Neural cell (in vitro differentiated cells): ENCODE measurements around the gene MAGI2. TPM values are rescaled to one million over a fixed set of nuclear protein-coding genes. Genes with fewer than 3 reads are reported as not detected.

Source experiments
- H2AFZ ChIP-seq: fragments of 200-600, 300-800 bp; sonication (generic), shearing (Covaris generic); 2 replicates; pipeline ENCODE4 v1.6.0; 2014; ENCODE audit warnings: low read depth, mild to moderate bottlenecking, antibody characterized with exemption, low read length, moderate library complexity
- H3F3A ChIP-seq: fragments of 200-600 bp; shearing (Covaris generic); 2 replicates; pipeline ENCODE4 v1.6.1; 2016; ENCODE audit warnings: mild to moderate bottlenecking, moderate library complexity, mixed read lengths, antibody characterized with exemption, low read length; ENCODE audit not compliant: insufficient read depth, poor library complexity, severe bottlenecking
- H3K27ac ChIP-seq: fragments of 200-600, 300-800 bp; sonication (generic), shearing (Covaris generic); 2 replicates; pipeline ENCODE4 v1.5.1; 2014; ENCODE audit warnings: mild to moderate bottlenecking, low read length, moderate library complexity
- H3K27me3 ChIP-seq: fragments of 300-800, 200-600 bp; sonication (generic), shearing (Covaris generic); 2 replicates; pipeline ENCODE4 v1.6.0; 2014; ENCODE audit warnings: mild to moderate bottlenecking, low read depth, low read length, moderate library complexity; ENCODE audit not compliant: insufficient read depth
- H3K36me3 ChIP-seq: fragments of 300-800, 200-600 bp; sonication (generic), shearing (Covaris generic); 2 replicates; pipeline ENCODE4 v1.5.1; 2014; ENCODE audit warnings: mild to moderate bottlenecking, antibody characterized with exemption, low read length, moderate library complexity; ENCODE audit not compliant: insufficient read depth
- H3K4me2 ChIP-seq: fragments of 300-800, 200-600 bp; sonication (generic), shearing (Covaris generic); 2 replicates; pipeline ENCODE4 v1.6.0; 2014; ENCODE audit warnings: mild to moderate bottlenecking, low read length
- H3K4me3 ChIP-seq: fragments of 300-800, 200-600 bp; sonication (generic), shearing (Covaris generic); 2 replicates; pipeline ENCODE4 v1.5.1; 2014; ENCODE audit warnings: mild to moderate bottlenecking, low read length, moderate library complexity
- H3K79me2 ChIP-seq: fragments of 200-600 bp; shearing (Covaris generic); replicated peaks from 2 replicates; pipeline ENCODE4 v1.6.0; 2014; ENCODE audit warnings: mild to moderate bottlenecking, low read length, moderate library complexity; ENCODE audit not compliant: insufficient read depth
- H3K9ac ChIP-seq: fragments of 300-800, 200-600 bp; sonication (generic), shearing (Covaris generic); 2 replicates; pipeline ENCODE4 v1.6.1; 2016; ENCODE audit warnings: mild to moderate bottlenecking, low read length, mixed read lengths
- H3K9me2 ChIP-seq: fragments of 200-600 bp; shearing (Covaris generic); 2 replicates; pipeline ENCODE4 v1.6.1; 2016; ENCODE audit warnings: mild to moderate bottlenecking, low read length, mixed read lengths; ENCODE audit not compliant: insufficient read depth
- H3K9me3 ChIP-seq: fragments of 200-600, 300-800 bp; sonication (generic), shearing (Covaris generic); 2 replicates; pipeline ENCODE4 v1.6.1; 2016; ENCODE audit warnings: mild to moderate bottlenecking, mixed run types, low read length, moderate library complexity, mixed read lengths
- H4K20me1 ChIP-seq: fragments of 200-600 bp; shearing (Covaris generic); 2 replicates; pipeline ENCODE4 v1.6.1; 2016; ENCODE audit warnings: mild to moderate bottlenecking, mixed run types; ENCODE audit not compliant: insufficient read depth
- EP300 ChIP-seq: fragments of 450-650 bp; conservative IDR thresholded peaks from 2 replicates; pipeline ENCODE4 v1.6.1; 2014; ENCODE audit warnings: antibody characterized with exemption, mild to moderate bottlenecking, moderate library complexity; ENCODE audit not compliant: poor library complexity, severe bottlenecking
- EZH2 ChIP-seq: fragments of 200-600, 300-800 bp; shearing (Covaris generic), sonication (generic); IDR thresholded peaks from 2 replicates; pipeline ENCODE4 v1.6.1; 2014; ENCODE audit warnings: antibody characterized with exemption, low read length, borderline replicate concordance, mild to moderate bottlenecking; ENCODE audit not compliant: insufficient read depth, poor library complexity, severe bottlenecking
- MXI1 ChIP-seq: fragments of 450-650 bp; conservative IDR thresholded peaks from 2 replicates; pipeline ENCODE4 v1.6.1; 2014; ENCODE audit warnings: antibody characterized with exemption, mild to moderate bottlenecking; ENCODE audit not compliant: poor library complexity, severe bottlenecking
- POLR2AphosphoS5 ChIP-seq: IDR thresholded peaks from 2 replicates; pipeline ENCODE4 v1.6.1; 2012
- RAD21 ChIP-seq: fragments of 450-650 bp; conservative IDR thresholded peaks from 2 replicates; pipeline ENCODE4 v1.6.1; 2014; ENCODE audit warnings: antibody characterized with exemption, mild to moderate bottlenecking, moderate library complexity
- REST ChIP-seq: IDR thresholded peaks from 2 replicates; pipeline ENCODE4 v1.6.1; 2012; ENCODE audit warnings: borderline replicate concordance
- SMC3 ChIP-seq: fragments of 450-650 bp; conservative IDR thresholded peaks from 2 replicates; pipeline ENCODE4 v1.6.1; 2014; ENCODE audit warnings: antibody characterized with exemption, mild to moderate bottlenecking, moderate library complexity; ENCODE audit not compliant: poor library complexity
- TAF1 ChIP-seq: IDR thresholded peaks from 2 replicates; pipeline ENCODE4 v1.6.1; 2012; ENCODE audit warnings: low read depth
- polyA plus RNA-seq: library from polyadenylated mRNA; depleted of rRNA; stranded (reverse); fragments of >200 nt; gene quantifications from 2 replicates; pipeline ENCODE4 v1.2.3, GENCODE V29; 2014
- TF ChIP-seq, protein P1 (sequence below): fragments of 450-650 bp; IDR thresholded peaks from 2 replicates; pipeline ENCODE4 v1.5.1; 2014; ENCODE audit warnings: antibody characterized with exemption, mild to moderate bottlenecking, moderate library complexity; ENCODE audit not compliant: poor library complexity, severe bottlenecking

MAGI2 gene
- polyA plus RNA-seq, 1 donor from 2014 or later = 19.3 TPM

GRCh38 chr7:78842068-78842467, 611.4 kb downstream of the MAGI2 start:
- H3K9ac ChIP-seq = no peak overlapping the region
- H3K4me3 ChIP-seq = no peak overlapping the region
- TF ChIP-seq POLR2AphosphoS5 (no peak), TAF1 (no peak), RAD21 (no peak), EZH2 (no peak), REST (no peak), EP300 (no peak), MXI1 (no peak), SMC3 (no peak)
- TF ChIP-seq, protein P1, sequence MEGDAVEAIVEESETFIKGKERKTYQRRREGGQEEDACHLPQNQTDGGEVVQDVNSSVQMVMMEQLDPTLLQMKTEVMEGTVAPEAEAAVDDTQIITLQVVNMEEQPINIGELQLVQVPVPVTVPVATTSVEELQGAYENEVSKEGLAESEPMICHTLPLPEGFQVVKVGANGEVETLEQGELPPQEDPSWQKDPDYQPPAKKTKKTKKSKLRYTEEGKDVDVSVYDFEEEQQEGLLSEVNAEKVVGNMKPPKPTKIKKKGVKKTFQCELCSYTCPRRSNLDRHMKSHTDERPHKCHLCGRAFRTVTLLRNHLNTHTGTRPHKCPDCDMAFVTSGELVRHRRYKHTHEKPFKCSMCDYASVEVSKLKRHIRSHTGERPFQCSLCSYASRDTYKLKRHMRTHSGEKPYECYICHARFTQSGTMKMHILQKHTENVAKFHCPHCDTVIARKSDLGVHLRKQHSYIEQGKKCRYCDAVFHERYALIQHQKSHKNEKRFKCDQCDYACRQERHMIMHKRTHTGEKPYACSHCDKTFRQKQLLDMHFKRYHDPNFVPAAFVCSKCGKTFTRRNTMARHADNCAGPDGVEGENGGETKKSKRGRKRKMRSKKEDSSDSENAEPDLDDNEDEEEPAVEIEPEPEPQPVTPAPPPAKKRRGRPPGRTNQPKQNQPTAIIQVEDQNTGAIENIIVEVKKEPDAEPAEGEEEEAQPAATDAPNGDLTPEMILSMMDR = no peak
- H3K9me2 ChIP-seq = no peaks in the 10 kb centered on the region
- H3K9me3 ChIP-seq = no peaks in the 10 kb centered on the region
- H3K79me2 ChIP-seq = no peaks in the 10 kb centered on the region
- H2AFZ ChIP-seq = no peak overlapping the region
- H3F3A ChIP-seq = no peaks in the 10 kb centered on the region
- no peak overlapping the region for H3K27ac ChIP-seq
- H3K4me2 ChIP-seq = no peak overlapping the region
- H4K20me1 ChIP-seq = no peaks in the 10 kb centered on the region
- no peaks in the 10 kb centered on the region for H3K27me3 ChIP-seq
- no peaks in the 10 kb centered on the region for H3K36me3 ChIP-seq

DNA sequence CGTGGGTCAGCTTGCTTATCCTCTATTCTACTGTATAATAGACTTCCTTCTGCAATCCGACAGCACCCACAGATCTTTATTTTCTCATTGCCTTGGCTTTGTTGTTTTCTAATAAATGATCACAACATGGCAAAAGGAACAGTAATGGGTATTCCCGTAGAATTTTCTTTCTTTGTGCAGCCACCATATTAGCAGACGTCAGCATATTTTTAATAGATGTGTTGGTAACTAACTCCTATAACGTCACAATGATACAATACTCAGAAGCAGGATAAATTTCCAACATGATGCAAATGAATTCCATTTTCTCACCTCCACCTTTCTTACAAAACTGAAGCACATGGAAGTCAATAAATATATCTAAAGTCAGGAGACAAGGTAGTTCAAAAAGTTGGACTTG, 617.6 kb downstream of the MAGI2 start:
- no peaks in the 10 kb centered on the region for H3K36me3 ChIP-seq
- no peaks in the 10 kb centered on the region for H3K9me2 ChIP-seq
- no peak overlapping the region for H3K27ac ChIP-seq
- H3K9me3 ChIP-seq = no peaks in the 10 kb centered on the region
- no peaks in the 10 kb centered on the region for H3K79me2 ChIP-seq
- H3K27me3 ChIP-seq = no peaks in the 10 kb centered on the region
- H3F3A ChIP-seq = no peaks in the 10 kb centered on the region
- H4K20me1 ChIP-seq = no peaks in the 10 kb centered on the region
- H3K4me2 ChIP-seq = no peak overlapping the region
- no peak overlapping the region for H2AFZ ChIP-seq
- H3K4me3 ChIP-seq = no peak overlapping the region
- no peak overlapping the region for H3K9ac ChIP-seq
- no peak for TF ChIP-seq MXI1
- no peak for TF ChIP-seq SMC3
- no peak for TF ChIP-seq EZH2
- no peak for TF ChIP-seq EP300
- no peak for TF ChIP-seq REST
- TF ChIP-seq POLR2AphosphoS5 = no peak
- TF ChIP-seq, protein P1 = no peak
- TF ChIP-seq RAD21 = no peak
- TF ChIP-seq TAF1 = no peak
